ENCODE measurements around the gene BMPR1B. TPM values are rescaled to one million over a fixed set of nuclear protein-coding genes. Genes with fewer than 3 reads are reported as not detected.

BMPR1B gene
- total and polyA plus RNA-seq, 9 of the 15 experiments (the other 6 are each of a cell fraction or from before 2014, with no cell fraction given) = 0.01 TPM; not detected in 8

DNA sequence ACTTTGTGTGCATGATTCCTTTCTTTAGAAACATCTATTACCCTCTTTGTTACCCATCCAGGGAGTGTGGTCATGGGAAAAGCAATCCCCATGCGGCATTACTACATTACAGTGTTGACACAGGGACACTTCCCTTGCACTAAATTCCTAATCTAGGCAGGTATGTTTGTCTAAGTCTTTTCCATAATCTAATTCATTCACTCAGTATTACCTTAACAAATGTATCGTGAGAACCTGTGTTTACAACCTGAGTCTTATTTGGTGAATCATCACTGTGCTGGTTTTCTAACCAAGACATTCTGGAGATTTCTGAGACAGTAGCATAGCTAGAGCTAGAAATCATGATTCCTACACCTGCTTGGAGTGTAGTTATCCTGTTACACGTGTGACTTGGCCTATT lies 326.8 kb downstream of the BMPR1B start:
- Histone ChIP-seq H3K4me1 (replicated peaks in 1 of 2; ENCODE audit: control insufficient read depth in 2 of 2, insufficient read depth in 2 of 2, low read length in 2 of 2) (0 out of 5 replicates have a peak, but pooled peaks cover 0 to 2% of the 10 kb centered on the region in 2 experiments), H3K4me3 (no peak overlapping the region), H3K9me1 (ENCODE audit: control insufficient read depth, insufficient read depth, low read length) (no peaks in the 10 kb centered on the region), H3K4me2 (ENCODE audit: insufficient read depth, low read length) (no peak overlapping the region), H3K27ac (ENCODE audit: extremely low read depth, low read depth, low read length) (no peak overlapping the region), H3K79me2 (ENCODE audit: control insufficient read depth, insufficient read depth, low read length) (no peaks in the 10 kb centered on the region), H4K20me1 (replicated peaks; ENCODE audit: control insufficient read depth, insufficient read depth, low read length) (no peaks in the 10 kb centered on the region), H3K9me3 (replicated peaks; ENCODE audit: control insufficient read depth, insufficient read depth, low read depth, low read length) (no peaks in the 10 kb centered on the region), H2AFZ (ENCODE audit: low read depth, low read length) (no peak overlapping the region), H3K36me3 (ENCODE audit: control insufficient read depth, insufficient read depth, low read length) (no peaks in the 10 kb centered on the region), H3K27me3 (ENCODE audit: control insufficient read depth in 2 of 2, insufficient read depth in 2 of 2, low read length in 2 of 2) (no peaks in the 10 kb centered on the region), H3K9ac (ENCODE audit: insufficient read depth in 1 of 2, low read depth in 2 of 2, low read length in 2 of 2) (no peak overlapping the region)
- 0% methylated on average over 3 of the region's 3 CpGs for WGBS (ENCODE audit: insufficient coverage, low coverage, missing lambda C conversion rate)
- in situ Hi-C loops (cut with MboI) (no loop called here), intact Hi-C loops (cut with micrococcal nuclease) (no loop called here)
- ChIA-PET POLR2A (no interaction called here), CTCF (ENCODE audit: low intra/inter-chr PET ratio) (no interaction called here)
- BruUV-seq (replicated peaks) = no TSS peak
- no peak for ATAC-seq
- no peak for FAIRE-seq
- DNase-seq (ENCODE audit: extremely low read depth in 1 of 4, low spot score in 3 of 4) = no peak
- no peak for TF ChIP-seq SIRT6 (IDR thresholded peaks at IDR 0.05; ENCODE audit: low read depth, low read length)
- no peak for TF ChIP-seq FOSL1 (tag; conservative IDR thresholded peaks at IDR 0.05)
- no peak for TF ChIP-seq ZNF239 (CRISPR knock-in tag; IDR thresholded peaks at IDR 0.05)
- TF ChIP-seq HDAC6 (IDR thresholded peaks at IDR 0.05; ENCODE audit: low read depth, low read length) = no peak
- TF ChIP-seq GTF2E2 (tag; IDR thresholded peaks at IDR 0.05) = no peak
- no peak for TF ChIP-seq CBFB (CRISPR knock-in tag; IDR thresholded peaks at IDR 0.05)
- TF ChIP-seq SMC3 (conservative IDR thresholded peaks at IDR 0.05; ENCODE audit: insufficient read depth, low read depth, low read length) = no peak
- TF ChIP-seq ZSCAN32 (CRISPR knock-in tag; IDR thresholded peaks at IDR 0.05) = no peak
- TF ChIP-seq FOXK2 (conservative IDR thresholded peaks at IDR 0.05 in 1 of 2, IDR thresholded peaks at IDR 0.05 in 1 of 2; ENCODE audit: low read depth in 2 of 2) = no peak
- TF ChIP-seq CREB1 (IDR thresholded peaks at IDR 0.05) = no peak
- TF ChIP-seq CREB1 (CRISPR knock-in tag; IDR thresholded peaks at IDR 0.05) = no peak
- TF ChIP-seq FOXP1 (CRISPR knock-in tag; IDR thresholded peaks at IDR 0.05) = no peak
- TF ChIP-seq, protein P1, sequence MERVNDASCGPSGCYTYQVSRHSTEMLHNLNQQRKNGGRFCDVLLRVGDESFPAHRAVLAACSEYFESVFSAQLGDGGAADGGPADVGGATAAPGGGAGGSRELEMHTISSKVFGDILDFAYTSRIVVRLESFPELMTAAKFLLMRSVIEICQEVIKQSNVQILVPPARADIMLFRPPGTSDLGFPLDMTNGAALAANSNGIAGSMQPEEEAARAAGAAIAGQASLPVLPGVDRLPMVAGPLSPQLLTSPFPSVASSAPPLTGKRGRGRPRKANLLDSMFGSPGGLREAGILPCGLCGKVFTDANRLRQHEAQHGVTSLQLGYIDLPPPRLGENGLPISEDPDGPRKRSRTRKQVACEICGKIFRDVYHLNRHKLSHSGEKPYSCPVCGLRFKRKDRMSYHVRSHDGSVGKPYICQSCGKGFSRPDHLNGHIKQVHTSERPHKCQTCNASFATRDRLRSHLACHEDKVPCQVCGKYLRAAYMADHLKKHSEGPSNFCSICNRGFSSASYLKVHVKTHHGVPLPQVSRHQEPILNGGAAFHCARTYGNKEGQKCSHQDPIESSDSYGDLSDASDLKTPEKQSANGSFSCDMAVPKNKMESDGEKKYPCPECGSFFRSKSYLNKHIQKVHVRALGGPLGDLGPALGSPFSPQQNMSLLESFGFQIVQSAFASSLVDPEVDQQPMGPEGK (CRISPR knock-in tag; IDR thresholded peaks at IDR 0.05; ENCODE audit: borderline replicate concordance) = no peak
- no peak for TF ChIP-seq NFIC (IDR thresholded peaks at IDR 0.05)
- TF ChIP-seq GATAD2A (IDR thresholded peaks at IDR 0.05) = no peak
- TF ChIP-seq, protein P2, sequence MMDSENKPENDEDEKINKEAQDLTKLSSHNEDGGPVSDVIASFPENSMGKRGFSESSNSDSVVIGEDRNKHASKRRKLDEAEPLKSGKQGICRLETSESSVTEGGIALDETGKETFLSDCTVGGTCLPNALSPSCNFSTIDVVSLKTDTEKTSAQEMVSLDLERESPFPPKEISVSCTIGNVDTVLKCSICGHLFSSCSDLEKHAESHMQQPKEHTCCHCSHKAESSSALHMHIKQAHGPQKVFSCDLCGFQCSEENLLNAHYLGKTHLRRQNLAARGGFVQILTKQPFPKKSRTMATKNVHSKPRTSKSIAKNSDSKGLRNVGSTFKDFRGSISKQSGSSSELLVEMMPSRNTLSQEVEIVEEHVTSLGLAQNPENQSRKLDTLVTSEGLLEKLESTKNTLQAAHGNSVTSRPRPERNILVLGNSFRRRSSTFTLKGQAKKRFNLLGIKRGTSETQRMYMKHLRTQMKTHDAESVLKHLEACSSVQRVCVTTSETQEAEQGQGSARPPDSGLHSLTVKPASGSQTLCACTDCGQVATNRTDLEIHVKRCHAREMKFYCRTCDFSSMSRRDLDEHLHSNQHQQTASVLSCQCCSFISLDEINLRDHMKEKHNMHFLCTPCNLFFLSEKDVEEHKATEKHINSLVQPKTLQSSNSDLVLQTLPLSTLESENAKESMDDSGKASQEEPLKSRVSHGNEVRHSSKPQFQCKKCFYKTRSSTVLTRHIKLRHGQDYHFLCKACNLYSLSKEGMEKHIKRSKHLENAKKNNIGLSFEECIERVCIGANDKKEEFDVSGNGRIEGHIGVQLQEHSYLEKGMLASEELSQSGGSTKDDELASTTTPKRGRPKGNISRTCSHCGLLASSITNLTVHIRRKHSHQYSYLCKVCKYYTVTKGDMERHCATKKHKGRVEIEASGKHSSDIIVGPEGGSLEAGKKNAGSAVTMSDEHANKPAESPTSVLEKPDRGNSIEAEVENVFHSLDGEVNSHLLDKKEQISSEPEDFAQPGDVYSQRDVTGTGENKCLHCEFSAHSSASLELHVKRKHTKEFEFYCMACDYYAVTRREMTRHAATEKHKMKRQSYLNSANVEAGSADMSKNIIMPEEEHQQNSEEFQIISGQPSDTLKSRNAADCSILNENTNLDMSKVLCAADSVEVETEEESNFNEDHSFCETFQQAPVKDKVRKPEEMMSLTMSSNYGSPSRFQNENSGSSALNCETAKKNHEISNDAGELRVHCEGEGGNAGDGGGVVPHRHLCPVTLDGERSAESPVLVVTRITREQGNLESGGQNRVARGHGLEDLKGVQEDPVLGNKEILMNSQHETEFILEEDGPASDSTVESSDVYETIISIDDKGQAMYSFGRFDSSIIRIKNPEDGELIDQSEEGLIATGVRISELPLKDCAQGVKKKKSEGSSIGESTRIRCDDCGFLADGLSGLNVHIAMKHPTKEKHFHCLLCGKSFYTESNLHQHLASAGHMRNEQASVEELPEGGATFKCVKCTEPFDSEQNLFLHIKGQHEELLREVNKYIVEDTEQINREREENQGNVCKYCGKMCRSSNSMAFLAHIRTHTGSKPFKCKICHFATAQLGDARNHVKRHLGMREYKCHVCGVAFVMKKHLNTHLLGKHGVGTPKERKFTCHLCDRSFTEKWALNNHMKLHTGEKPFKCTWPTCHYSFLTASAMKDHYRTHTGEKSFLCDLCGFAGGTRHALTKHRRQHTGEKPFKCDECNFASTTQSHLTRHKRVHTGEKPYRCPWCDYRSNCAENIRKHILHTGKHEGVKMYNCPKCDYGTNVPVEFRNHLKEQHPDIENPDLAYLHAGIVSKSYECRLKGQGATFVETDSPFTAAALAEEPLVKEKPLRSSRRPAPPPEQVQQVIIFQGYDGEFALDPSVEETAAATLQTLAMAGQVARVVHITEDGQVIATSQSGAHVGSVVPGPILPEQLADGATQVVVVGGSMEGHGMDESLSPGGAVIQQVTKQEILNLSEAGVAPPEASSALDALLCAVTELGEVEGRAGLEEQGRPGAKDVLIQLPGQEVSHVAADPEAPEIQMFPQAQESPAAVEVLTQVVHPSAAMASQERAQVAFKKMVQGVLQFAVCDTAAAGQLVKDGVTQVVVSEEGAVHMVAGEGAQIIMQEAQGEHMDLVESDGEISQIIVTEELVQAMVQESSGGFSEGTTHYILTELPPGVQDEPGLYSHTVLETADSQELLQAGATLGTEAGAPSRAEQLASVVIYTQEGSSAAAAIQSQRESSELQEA (IDR thresholded peaks at IDR 0.05; ENCODE audit: low read depth) = no peak
